GM23338 (cell line): ENCODE measurements around the gene CCDC117. TPM values are rescaled to one million over a fixed set of nuclear protein-coding genes. Genes with fewer than 3 reads are reported as not detected.

ENCODE experiments used
- ATAC-seq: fragments of 200-7000 bp; cut with Tn5 transposase; 3 replicates; pipeline ENCODE4 v1.9.1; 2020
- DNase-seq: peaks from one replicate; pipeline ENCODE4 v3.0.0-alpha.2; 2015; ENCODE audit warnings: low spot score
- H2AFZ ChIP-seq: fragments of 200-600 bp; sonication (generic); 2 replicates; pipeline ENCODE4 v1.8.0; 2016; ENCODE audit warnings: antibody characterized with exemption, mild to moderate bottlenecking, moderate library complexity
- H3F3A ChIP-seq: fragments of 200-600 bp; sonication (generic); replicated peaks from 2 replicates; pipeline ENCODE4 v1.8.0; 2017; ENCODE audit warnings: antibody characterized with exemption, mixed run types, low read depth
- H3K27ac ChIP-seq: fragments of 200-600 bp; sonication (generic); 2 replicates; pipeline ENCODE4 v1.6.1; 2016; ENCODE audit warnings: low read depth
- H3K27me3 ChIP-seq: fragments of 200-600 bp; sonication (generic); 2 replicates; pipeline ENCODE4 v1.8.0; 2016; ENCODE audit warnings: mild to moderate bottlenecking, mixed run types, moderate library complexity; ENCODE audit not compliant: insufficient read depth
- H3K36me3 ChIP-seq: fragments of 200-600 bp; sonication (generic); 2 replicates; pipeline ENCODE4 v1.8.0; 2016; ENCODE audit warnings: mild to moderate bottlenecking; ENCODE audit not compliant: insufficient read depth
- H3K4me1 ChIP-seq: fragments of 200-600 bp; sonication (generic); 2 replicates; pipeline ENCODE4 v1.8.0; 2016; ENCODE audit warnings: mild to moderate bottlenecking, moderate library complexity; ENCODE audit not compliant: insufficient read depth
- H3K4me2 ChIP-seq: fragments of 200-600 bp; sonication (generic); 2 replicates; pipeline ENCODE4 v1.7.1; 2017; ENCODE audit warnings: mixed run types
- H3K4me3 ChIP-seq: fragments of 200-600 bp; sonication (generic); 2 replicates; pipeline ENCODE4 v1.6.1; 2016; ENCODE audit warnings: mixed run types
- H3K79me2 ChIP-seq: fragments of 200-600 bp; sonication (generic); replicated peaks from 2 replicates; pipeline ENCODE4 v1.8.0; 2017; ENCODE audit warnings: mild to moderate bottlenecking; ENCODE audit not compliant: insufficient read depth
- H3K9me2 ChIP-seq: fragments of 200-600 bp; sonication (generic); 2 replicates; pipeline ENCODE4 v1.8.0; 2017; ENCODE audit not compliant: insufficient read depth
- H4K20me1 ChIP-seq: fragments of 200-600 bp; sonication (generic); replicated peaks from 2 replicates; pipeline ENCODE4 v1.8.0; 2017; ENCODE audit warnings: mild to moderate bottlenecking; ENCODE audit not compliant: insufficient read depth
- H3K27ac Mint-ChIP-seq: 2 replicates; pipeline ENCODE4 v1.8.0; 2020; ENCODE audit warnings: inconsistent platforms, mild to moderate bottlenecking, moderate library complexity, mixed read lengths
- H3K27me3 Mint-ChIP-seq: 3 replicates; pipeline ENCODE4 v1.8.0; 2022; ENCODE audit warnings: low read depth, mild to moderate bottlenecking, moderate library complexity, mixed read lengths, inconsistent platforms; ENCODE audit not compliant: insufficient read depth, poor library complexity
- H3K36me3 Mint-ChIP-seq: 3 replicates; pipeline ENCODE4 v1.8.0; 2021; ENCODE audit warnings: low read depth, mild to moderate bottlenecking, inconsistent platforms, moderate library complexity, mixed read lengths
- H3K4me1 Mint-ChIP-seq: 3 replicates; pipeline ENCODE4 v1.8.0; 2020; ENCODE audit warnings: mild to moderate bottlenecking, inconsistent platforms, mixed read lengths
- H3K4me3 Mint-ChIP-seq: 3 replicates; pipeline ENCODE4 v1.8.0; 2021; ENCODE audit warnings: moderate library complexity, mild to moderate bottlenecking, inconsistent platforms, mixed read lengths
- H3K9me3 Mint-ChIP-seq: 3 replicates; pipeline ENCODE4 v1.8.0; 2020; ENCODE audit warnings: moderate library complexity, mild to moderate bottlenecking, inconsistent platforms, mixed read lengths
- CREB1 ChIP-seq: fragments of 250-450 bp; sonication (Bioruptor Pico); IDR thresholded peaks from 2 replicates; pipeline ENCODE4 v1.5.0; 2020; ENCODE audit warnings: low read depth, mild to moderate bottlenecking, moderate library complexity
- EZH2 ChIP-seq: fragments of 200-600 bp; sonication (generic); IDR thresholded peaks from one replicate; pipeline ENCODE4 v1.8.0; 2017; ENCODE audit warnings: antibody characterized with exemption, mild to moderate bottlenecking, low read depth; ENCODE audit not compliant: unreplicated experiment
- NANOG ChIP-seq: IDR thresholded peaks from 2 replicates; pipeline ENCODE4 v1.6.1; 2016; ENCODE audit warnings: antibody characterized with exemption, borderline replicate concordance
- POLR2AphosphoS5 ChIP-seq: IDR thresholded peaks from 2 replicates; pipeline ENCODE4 v1.6.1; 2016; ENCODE audit warnings: antibody characterized with exemption, low read depth
- ZNF331 ChIP-seq: fragments of 250-450 bp; sonication (Bioruptor Pico); IDR thresholded peaks from 2 replicates; pipeline ENCODE4 v1.5.0; 2020; ENCODE audit warnings: low read depth, mild to moderate bottlenecking, moderate library complexity
- long read RNA-seq: library from polyadenylated mRNA; unstranded; transcript quantifications from one replicate; pipeline ENCODE4 v2.0.0, GENCODE V29; 2020; ENCODE audit not compliant: unreplicated experiment
- polyA plus RNA-seq: library from polyadenylated mRNA; unstranded; fragments of >200 nt; fragmentation: Nextera tagmentation; extraction: Ambion mirVana; gene quantifications from 2 replicates; pipeline ENCODE4 v1.2.1, GENCODE V29; 2016
- total RNA-seq: library from RNA; depleted of rRNA; stranded (reverse); fragments of >200 nt; shearing (Covaris generic); gene quantifications from 2 replicates; pipeline ENCODE4 v1.2.3, GENCODE V29; 2014; rRNA removed
- TF ChIP-seq, protein P1 (sequence below): IDR thresholded peaks from 2 replicates; pipeline ENCODE4 v1.6.1; 2016; ENCODE audit warnings: antibody characterized with exemption
- TF ChIP-seq, protein P2 (sequence below), 2 experiments: fragments of 200-600 bp in 1 of 2; sonication (generic) in 1 of 2; conservative IDR thresholded peaks; 2 replicates each; pipeline versions ENCODE4 v1.5.1 to v1.6.1; 2016 to 2017; ENCODE audit warnings: antibody characterized with exemption in 2 of 2, low read depth in 2 of 2, mild to moderate bottlenecking in 2 of 2, moderate library complexity in 1 of 2
- TF ChIP-seq, protein P3 (sequence below): fragments of 250-450 bp; sonication (Bioruptor Pico); IDR thresholded peaks from 2 replicates; pipeline ENCODE4 v1.5.0; 2020; ENCODE audit warnings: mild to moderate bottlenecking, moderate library complexity

The CCDC117 gene, protein sequence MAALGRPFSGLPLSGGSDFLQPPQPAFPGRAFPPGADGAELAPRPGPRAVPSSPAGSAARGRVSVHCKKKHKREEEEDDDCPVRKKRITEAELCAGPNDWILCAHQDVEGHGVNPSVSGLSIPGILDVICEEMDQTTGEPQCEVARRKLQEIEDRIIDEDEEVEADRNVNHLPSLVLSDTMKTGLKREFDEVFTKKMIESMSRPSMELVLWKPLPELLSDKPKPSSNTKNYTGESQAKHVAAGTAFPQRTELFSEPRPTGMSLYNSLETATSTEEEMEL
- 54.1 and 59.5 TPM in 2 replicates for total RNA-seq
- polyA plus RNA-seq: 23.9 and 24.0 TPM in 2 replicates
- long read RNA-seq, partial matches to known transcripts: 0 of 4 reads
- long read RNA-seq, other reads (novel, unspliced or antisense): 2 of 4 reads

DNA sequence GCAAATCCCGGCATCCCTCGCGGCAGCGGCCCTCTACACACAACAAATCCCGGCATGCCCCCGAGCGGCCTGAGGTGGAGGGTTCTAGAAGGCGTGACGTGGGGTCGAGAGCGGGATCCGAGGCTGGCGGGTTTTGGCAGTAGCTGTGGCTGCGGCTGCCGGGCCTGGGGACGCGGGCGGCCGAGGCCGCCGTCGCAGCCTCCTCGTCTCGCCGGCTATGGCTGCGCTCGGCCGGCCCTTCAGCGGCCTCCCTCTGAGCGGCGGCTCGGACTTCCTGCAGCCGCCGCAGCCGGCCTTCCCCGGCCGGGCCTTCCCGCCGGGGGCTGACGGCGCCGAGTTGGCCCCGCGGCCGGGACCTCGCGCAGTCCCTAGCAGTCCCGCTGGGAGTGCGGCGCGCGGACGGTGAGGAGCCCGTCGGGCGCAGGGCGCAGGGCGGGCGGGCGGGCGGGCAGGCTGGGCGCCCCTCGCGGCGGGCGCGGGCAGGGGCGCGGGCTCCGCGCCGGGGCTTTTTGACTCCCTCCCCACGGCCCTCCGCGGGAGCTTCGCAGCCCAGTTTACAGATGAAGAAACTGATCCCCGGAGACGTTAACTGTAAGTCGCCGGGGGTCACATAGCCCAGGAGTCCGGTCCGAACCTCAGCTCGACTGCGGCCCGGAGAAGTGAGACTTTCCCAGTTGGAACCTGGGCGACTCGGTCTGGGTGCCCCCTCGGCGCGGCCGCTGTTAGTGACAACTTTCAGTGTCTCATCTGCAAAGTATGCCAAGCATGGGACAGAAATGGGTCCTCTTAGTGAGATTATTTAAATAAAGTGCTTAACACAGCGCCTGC is at the start of gene CCDC117:
CCDC117 (plus strand) TSS at position 63 of the 828 bp plus-strand sequence; CDS start at position 218, 155 bp downstream.
- H3K4me2 ChIP-seq: peak within 1 kb of the TSS; percentile 87
- H3K36me3 ChIP-seq: 0 out of 2 replicates have a peak, but pooled peaks cover 5% of the 10 kb centered on the region
- H2AFZ ChIP-seq: peak within 1 kb of the TSS; percentile 81; the same call in 1 of the 2 replicates
- Mint-ChIP-seq H3K27me3 (peaks cover 8% of the 10 kb centered on the region), H3K27ac (peak within 1 kb of the TSS; percentile 78), H3K9me3 (peaks cover 8% of the 10 kb centered on the region; the same call in 2 of the 3 replicates), H3K4me3 (peak within 1 kb of the TSS; percentile 85), H3K36me3 (peaks cover 35% of the 10 kb centered on the region), H3K4me1 (peaks cover 5% of the 10 kb centered on the region)
- H3F3A ChIP-seq: no peaks in the 10 kb centered on the region
- peaks cover under 1% of the 10 kb centered on the region; the same call in 1 of the 2 replicates for H4K20me1 ChIP-seq
- no peaks in the 10 kb centered on the region for H3K27me3 ChIP-seq
- DNase-seq: peak; percentile 98
- H3K79me2 ChIP-seq: peaks cover 47% of the 10 kb centered on the region
- TF ChIP-seq EZH2 (no peak), ZNF331 (CRISPR knock-in tag) (no peak), CREB1 (peak; percentile 89), POLR2AphosphoS5 (peak; percentile 84), NANOG (no peak)
- TF ChIP-seq, protein P1, sequence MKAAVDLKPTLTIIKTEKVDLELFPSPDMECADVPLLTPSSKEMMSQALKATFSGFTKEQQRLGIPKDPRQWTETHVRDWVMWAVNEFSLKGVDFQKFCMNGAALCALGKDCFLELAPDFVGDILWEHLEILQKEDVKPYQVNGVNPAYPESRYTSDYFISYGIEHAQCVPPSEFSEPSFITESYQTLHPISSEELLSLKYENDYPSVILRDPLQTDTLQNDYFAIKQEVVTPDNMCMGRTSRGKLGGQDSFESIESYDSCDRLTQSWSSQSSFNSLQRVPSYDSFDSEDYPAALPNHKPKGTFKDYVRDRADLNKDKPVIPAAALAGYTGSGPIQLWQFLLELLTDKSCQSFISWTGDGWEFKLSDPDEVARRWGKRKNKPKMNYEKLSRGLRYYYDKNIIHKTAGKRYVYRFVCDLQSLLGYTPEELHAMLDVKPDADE: peak; percentile 90
- TF ChIP-seq, protein P2, sequence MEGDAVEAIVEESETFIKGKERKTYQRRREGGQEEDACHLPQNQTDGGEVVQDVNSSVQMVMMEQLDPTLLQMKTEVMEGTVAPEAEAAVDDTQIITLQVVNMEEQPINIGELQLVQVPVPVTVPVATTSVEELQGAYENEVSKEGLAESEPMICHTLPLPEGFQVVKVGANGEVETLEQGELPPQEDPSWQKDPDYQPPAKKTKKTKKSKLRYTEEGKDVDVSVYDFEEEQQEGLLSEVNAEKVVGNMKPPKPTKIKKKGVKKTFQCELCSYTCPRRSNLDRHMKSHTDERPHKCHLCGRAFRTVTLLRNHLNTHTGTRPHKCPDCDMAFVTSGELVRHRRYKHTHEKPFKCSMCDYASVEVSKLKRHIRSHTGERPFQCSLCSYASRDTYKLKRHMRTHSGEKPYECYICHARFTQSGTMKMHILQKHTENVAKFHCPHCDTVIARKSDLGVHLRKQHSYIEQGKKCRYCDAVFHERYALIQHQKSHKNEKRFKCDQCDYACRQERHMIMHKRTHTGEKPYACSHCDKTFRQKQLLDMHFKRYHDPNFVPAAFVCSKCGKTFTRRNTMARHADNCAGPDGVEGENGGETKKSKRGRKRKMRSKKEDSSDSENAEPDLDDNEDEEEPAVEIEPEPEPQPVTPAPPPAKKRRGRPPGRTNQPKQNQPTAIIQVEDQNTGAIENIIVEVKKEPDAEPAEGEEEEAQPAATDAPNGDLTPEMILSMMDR (conservative IDR thresholded peaks at IDR 0.05; ENCODE audit: low read depth in 2 of 2): no peak
- TF ChIP-seq, protein P3, sequence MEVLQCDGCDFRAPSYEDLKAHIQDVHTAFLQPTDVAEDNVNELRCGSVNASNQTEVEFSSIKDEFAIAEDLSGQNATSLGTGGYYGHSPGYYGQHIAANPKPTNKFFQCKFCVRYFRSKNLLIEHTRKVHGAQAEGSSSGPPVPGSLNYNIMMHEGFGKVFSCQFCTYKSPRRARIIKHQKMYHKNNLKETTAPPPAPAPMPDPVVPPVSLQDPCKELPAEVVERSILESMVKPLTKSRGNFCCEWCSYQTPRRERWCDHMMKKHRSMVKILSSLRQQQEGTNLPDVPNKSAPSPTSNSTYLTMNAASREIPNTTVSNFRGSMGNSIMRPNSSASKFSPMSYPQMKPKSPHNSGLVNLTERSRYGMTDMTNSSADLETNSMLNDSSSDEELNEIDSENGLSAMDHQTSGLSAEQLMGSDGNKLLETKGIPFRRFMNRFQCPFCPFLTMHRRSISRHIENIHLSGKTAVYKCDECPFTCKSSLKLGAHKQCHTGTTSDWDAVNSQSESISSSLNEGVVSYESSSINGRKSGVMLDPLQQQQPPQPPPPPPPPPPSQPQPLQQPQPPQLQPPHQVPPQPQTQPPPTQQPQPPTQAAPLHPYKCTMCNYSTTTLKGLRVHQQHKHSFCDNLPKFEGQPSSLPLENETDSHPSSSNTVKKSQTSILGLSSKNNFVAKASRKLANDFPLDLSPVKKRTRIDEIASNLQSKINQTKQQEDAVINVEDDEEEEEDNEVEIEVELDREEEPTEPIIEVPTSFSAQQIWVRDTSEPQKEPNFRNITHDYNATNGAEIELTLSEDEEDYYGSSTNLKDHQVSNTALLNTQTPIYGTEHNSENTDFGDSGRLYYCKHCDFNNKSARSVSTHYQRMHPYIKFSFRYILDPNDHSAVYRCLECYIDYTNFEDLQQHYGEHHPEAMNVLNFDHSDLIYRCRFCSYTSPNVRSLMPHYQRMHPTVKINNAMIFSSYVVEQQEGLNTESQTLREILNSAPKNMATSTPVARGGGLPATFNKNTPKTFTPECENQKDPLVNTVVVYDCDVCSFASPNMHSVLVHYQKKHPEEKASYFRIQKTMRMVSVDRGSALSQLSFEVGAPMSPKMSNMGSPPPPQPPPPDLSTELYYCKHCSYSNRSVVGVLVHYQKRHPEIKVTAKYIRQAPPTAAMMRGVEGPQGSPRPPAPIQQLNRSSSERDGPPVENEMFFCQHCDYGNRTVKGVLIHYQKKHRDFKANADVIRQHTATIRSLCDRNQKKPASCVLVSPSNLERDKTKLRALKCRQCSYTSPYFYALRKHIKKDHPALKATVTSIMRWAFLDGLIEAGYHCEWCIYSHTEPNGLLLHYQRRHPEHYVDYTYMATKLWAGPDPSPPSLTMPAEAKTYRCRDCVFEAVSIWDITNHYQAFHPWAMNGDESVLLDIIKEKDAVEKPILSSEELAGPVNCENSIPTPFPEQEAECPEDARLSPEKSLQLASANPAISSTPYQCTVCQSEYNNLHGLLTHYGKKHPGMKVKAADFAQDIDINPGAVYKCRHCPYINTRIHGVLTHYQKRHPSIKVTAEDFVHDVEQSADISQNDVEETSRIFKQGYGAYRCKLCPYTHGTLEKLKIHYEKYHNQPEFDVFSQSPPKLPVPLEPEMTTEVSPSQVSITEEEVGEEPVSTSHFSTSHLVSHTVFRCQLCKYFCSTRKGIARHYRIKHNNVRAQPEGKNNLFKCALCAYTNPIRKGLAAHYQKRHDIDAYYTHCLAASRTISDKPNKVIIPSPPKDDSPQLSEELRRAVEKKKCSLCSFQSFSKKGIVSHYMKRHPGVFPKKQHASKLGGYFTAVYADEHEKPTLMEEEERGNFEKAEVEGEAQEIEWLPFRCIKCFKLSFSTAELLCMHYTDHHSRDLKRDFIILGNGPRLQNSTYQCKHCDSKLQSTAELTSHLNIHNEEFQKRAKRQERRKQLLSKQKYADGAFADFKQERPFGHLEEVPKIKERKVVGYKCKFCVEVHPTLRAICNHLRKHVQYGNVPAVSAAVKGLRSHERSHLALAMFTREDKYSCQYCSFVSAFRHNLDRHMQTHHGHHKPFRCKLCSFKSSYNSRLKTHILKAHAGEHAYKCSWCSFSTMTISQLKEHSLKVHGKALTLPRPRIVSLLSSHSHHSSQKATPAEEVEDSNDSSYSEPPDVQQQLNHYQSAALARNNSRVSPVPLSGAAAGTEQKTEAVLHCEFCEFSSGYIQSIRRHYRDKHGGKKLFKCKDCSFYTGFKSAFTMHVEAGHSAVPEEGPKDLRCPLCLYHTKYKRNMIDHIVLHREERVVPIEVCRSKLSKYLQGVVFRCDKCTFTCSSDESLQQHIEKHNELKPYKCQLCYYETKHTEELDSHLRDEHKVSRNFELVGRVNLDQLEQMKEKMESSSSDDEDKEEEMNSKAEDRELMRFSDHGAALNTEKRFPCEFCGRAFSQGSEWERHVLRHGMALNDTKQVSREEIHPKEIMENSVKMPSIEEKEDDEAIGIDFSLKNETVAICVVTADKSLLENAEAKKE (CRISPR knock-in tag): no peak
- H3K4me1 ChIP-seq: no peaks in the 10 kb centered on the region
- H3K9me2 ChIP-seq: no peaks in the 10 kb centered on the region
- H3K4me3 ChIP-seq: peak within 1 kb of the TSS; percentile 96
- H3K27ac ChIP-seq: peak within 1 kb of the TSS; percentile 86; the same call in 1 of the 2 replicates
- ATAC-seq: peak; percentile 94
